ENCODE measurements around the gene STXBP5.

The STXBP5 gene

GRCh38 chr6:147389463-147389862 is 185.2 kb downstream of the STXBP5 start:
- DNase-seq: no peak

DNA sequence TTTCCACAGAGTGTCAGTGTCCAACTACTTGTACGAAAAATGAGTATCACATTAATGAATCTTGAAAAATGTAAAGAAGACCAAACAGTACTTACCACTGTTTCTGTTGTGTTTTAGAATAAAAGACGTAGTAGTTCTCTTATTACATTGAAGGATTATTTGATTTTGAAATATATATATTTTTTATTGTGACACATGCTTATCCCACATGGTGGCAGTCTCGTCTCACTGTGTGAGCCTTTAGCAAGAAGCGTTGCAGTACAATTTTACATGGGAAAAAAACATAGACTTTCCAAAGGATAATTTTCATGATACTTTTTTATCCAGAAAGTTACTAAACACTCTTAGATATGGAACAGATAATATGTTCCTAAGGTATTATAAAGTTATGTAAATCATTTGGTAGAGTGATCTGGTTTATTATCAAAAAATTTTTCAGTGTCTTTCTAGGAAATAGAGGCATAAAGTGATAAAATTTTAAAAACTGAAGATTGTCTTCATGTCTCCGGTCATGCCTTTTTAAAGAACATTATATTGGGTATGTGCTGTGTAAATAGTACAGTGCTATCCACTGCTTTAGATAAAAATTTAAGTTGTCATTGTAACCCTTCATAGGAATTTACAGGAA is 186.8 kb downstream of the STXBP5 start:
- no peak for DNase-seq

GRCh38 chr6:147392917-147393625 is 188.9 kb downstream of the STXBP5 start:
- no peak for DNase-seq

DNA sequence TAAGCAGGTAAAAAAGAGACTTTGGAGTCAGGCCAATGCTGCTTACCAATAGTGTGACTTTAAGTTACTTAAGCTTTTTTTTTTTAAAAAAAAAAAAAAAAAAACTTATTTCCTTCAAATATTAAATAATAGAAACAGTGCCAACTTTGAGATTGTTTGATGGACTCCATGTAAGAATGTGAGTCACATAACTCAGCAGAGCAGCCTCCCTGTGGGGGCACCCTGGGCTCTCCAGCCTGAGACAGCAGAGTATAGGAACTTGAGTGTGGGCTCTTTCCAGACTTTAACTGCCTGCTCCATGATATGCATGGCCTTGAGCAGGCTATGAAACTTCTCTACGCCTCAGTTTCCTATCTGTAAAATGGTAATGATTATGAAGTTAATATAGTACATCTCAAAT is 190.9 kb downstream of the STXBP5 start:
- no peak for DNase-seq

DNA sequence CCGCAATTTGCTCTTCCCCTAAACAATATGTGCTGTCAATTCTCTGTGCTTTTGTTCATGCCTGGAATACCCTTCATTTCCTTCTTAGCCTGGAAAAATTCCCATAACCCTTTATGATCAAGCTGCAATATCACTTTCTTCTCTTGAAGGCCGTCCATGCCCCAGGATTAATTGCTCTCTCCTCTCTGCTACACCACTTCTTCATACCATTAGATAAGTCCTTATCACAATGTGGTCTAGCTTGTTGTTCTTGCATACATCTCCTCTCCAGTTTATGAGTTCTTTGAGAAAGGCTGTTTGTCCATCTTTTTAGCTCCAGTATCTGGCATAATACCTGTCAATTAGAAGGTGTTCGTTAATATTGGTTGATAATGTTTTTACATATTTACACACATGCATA is 193.1 kb downstream of the STXBP5 start:
- no peak for DNase-seq

GRCh38 chr6:147400968-147401367 is 196.8 kb downstream of the STXBP5 start:
- DNase-seq: no peak

- DNase-seq: no peak
These were observed 197.6 kb downstream of the STXBP5 start for GRCh38 chr6:147401779-147402178.

DNA sequence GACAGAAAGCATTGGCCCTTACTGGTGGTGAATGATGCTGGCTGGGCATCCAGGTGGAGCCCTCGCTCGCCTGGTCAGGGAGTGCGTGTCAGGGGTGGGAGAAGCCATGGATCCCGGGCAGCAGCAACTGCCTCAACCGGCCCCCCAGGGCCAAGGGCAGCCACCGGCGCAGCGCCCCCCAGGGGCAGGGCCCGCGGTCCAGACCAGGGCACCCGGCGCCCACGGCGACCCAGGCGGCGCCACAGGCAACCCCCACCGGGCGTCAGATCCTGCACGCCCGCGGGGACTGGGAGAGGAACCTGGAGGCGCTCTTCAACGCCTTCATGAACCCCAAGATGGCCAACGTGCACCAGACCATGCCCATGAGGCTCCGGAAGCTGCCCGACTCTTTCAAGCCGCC is 202.6 kb downstream of the STXBP5 start:
- no peak for DNase-seq

GRCh38 chr6:147407571-147407970 is 203.4 kb downstream of the STXBP5 start:
- no peak for DNase-seq

DNA sequence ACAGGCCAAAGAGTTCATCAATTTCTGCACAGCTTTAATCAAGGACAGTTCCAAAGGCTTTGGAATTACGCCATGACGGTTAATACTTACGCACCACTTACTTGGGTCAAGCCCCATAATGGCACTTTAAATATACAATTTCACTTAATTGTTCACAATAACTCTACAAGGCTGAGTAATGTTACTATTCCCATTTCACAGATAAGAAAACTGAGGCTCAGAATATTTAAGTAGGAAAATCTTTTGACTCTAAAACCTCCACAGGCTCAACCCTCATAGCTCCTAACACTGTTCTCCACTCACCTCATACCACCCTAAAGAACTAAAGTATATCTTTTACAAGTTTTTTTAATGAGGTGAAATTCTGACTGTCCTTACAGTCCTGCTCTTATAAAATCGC is 212.4 kb downstream of the STXBP5 start:
- no peak for DNase-seq

GRCh38 chr6:147417954-147418353 is 213.7 kb downstream of the STXBP5 start:
- DNase-seq: no peak

- DNase-seq: no peak
These were observed 214.3 kb downstream of the STXBP5 start for GRCh38 chr6:147418523-147418922.

DNA sequence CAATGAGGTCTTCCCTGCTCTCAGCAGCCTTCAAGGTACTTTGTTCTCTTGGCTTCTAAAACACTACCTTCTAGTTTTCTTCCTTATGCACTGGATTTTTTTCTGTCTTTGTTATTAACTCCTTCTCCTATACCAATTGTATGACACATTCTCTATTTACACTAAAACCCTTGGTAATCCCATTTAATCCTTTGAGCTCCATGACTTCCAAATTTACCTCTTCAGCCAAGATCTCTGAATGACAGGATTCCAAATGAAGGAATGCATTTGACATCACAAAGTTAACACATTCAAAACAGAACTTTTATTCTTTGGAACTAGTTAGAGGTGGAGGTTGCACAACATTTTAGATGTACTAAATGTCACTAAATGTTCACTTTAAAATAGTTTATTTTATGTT is 217.7 kb downstream of the STXBP5 start:
- no peak for DNase-seq

GRCh38 chr6:147423111-147423510 is 218.9 kb downstream of the STXBP5 start:
- DNase-seq: no peak

GRCh38 chr6:147429794-147430193 is 225.6 kb downstream of the STXBP5 start:
- DNase-seq: no peak

DNA sequence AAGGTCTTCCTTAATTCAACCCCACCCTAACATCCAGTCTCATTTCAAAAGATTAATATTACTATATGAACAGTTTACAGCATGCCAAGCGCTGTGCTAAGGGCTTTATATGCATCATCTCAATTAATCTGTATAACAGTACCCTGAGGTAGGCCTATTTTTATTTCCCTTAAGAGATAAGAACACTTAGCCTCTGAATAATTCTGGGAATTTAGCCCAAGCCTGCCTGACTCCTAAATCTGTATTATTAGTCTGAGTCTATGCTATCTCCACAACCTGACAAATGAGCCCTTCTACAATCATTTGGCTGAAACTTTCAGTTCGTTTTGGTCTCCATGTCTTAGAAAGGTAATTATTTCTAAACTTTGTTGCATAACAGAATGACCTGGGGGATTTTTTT is 226.6 kb downstream of the STXBP5 start:
- no peak for DNase-seq

DNA sequence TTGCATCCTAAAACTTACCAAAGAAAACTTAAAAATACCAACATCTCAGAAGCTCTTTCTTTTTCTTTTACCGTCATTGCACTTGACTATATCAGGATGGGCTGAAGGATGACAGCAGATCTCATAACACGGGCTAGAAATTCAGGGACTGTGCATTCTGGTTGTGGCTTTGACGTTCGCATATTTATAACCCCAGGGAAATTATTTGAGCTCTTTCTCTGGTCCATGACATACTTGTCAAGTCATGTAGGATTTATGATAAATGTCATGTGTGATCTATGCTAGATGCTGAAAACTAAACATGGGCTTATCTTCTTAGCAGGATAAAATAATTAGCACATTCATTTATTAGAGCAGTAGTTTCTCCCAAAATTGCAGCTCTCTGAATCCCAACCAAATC is 229.9 kb downstream of the STXBP5 start:
- no peak for DNase-seq

DNA sequence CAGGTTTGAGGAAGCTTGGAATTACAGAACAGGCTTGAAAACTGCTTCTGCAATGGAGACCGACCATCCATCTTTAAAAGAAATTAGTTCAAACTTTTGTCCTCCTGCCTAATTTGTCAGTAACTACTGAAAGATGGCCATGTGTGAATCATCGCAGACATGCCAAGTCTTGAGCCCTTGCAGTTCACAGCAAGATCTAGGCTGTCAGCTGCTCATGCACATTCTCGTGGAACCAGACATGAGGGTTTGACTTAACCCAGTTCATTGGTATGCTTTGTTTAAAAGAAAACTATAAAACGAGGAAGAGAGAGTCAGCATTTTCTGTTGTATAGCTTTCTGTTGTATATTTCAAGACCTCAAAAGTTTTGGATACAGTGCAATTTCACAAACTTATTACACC is 230.3 kb downstream of the STXBP5 start:
- no peak for DNase-seq

GRCh38 chr6:147437615-147438014 is 233.4 kb downstream of the STXBP5 start:
- no peak for DNase-seq

DNA sequence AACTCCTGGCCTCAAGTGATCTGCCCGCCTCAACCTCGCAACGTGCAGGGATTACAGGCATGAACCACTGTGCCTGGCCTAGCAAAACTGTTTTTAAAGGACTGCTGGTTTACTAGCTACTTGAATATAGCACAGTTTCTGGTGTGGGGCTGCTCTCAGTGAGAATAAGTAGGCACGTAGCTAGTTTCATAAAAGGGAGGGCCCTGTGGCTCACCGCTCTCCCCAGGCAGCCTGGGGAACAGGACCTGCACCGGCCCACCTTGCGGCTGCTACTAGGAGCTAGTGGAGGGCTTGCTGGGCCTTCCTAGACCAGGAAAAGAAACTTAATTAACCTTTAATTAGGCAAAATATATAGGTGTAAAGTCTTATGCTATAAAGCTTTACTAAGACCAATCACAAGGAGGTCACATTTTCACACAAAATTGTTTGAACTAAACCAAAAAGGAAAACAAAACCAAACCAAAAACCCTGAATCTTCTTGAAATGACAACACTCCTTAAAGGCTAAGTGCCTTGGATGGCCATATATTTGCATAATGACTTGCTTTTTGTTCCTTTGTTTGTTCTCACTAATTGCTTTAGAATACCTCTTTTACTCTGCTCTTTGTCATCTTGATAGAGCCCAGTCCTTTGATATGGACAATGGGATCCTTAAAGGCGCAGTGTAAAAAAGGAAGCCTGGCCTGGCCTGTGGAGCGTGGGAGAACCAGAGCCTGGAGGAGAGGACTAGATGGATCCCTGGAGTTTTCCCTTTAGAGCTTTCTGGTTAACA is 234.7 kb downstream of the STXBP5 start:
- DNase-seq: no peak

Measured in GOT3 (cell line).